Activated CD4-positive, CD25-positive, alpha-beta regulatory T cell treated with anti-CD3 and anti-CD28 coated beads, Interleukin-2, amount 50 U/mL, for 16 hours (primary cell): ENCODE data around the gene L3MBTL1.

Experiments
- DNase-seq: peaks from one replicate; pipeline ENCODE4 v3.0.0-alpha.2; 2020; ENCODE audit warnings: low read depth, low spot score

L3MBTL1 gene

GRCh38 chr20:43535370-43536004 lies 28.0 kb downstream of the L3MBTL1 start:
- DNase-seq = no peak

GRCh38 chr20:43536041-43536816 lies 28.7 kb downstream of the L3MBTL1 start:
- DNase-seq = no peak

GRCh38 chr20:43536817-43537440 lies 29.4 kb downstream of the L3MBTL1 start:
- no peak for DNase-seq

- no peak for DNase-seq
Measured at GRCh38 chr20:43537921-43538877, 30.7 kb downstream of the L3MBTL1 start.

- DNase-seq = no peak
Measured at GRCh38 chr20:43538878-43539700, 31.6 kb downstream of the L3MBTL1 start.

- DNase-seq = no peak
Measured at GRCh38 chr20:43539975-43540672, 32.6 kb downstream of the L3MBTL1 start.

GRCh38 chr20:43540673-43541060 lies 33.2 kb downstream of the L3MBTL1 start:
- DNase-seq = no peak

- no peak for DNase-seq
Measured at GRCh38 chr20:43541214-43541613, 33.7 kb downstream of the L3MBTL1 start.

GRCh38 chr20:43542161-43542560 lies 34.7 kb downstream of the L3MBTL1 start:
- DNase-seq = no peak

GRCh38 chr20:43542674-43543073 lies 35.2 kb downstream of the L3MBTL1 start:
- DNase-seq = no peak

- DNase-seq = no peak
Measured at GRCh38 chr20:43543138-43543537, 35.6 kb downstream of the L3MBTL1 start.

- no peak for DNase-seq
Measured at GRCh38 chr20:43544501-43544900, 37.0 kb downstream of the L3MBTL1 start.

- no peak for DNase-seq
Measured at GRCh38 chr20:43545837-43546578, 38.5 kb downstream of the L3MBTL1 start.

GRCh38 chr20:43548273-43548880 lies 40.9 kb downstream of the L3MBTL1 start:
- no peak for DNase-seq

GRCh38 chr20:43549416-43550065 lies 42.0 kb downstream of the L3MBTL1 start:
- no peak for DNase-seq

GRCh38 chr20:43550456-43550855 lies 43.0 kb downstream of the L3MBTL1 start:
- DNase-seq = no peak

- DNase-seq = no peak
Measured at GRCh38 chr20:43554369-43554768, 46.9 kb downstream of the L3MBTL1 start.

GRCh38 chr20:43558412-43559146 lies 51.1 kb downstream of the L3MBTL1 start, which contains the start of gene SGK2:
SGK2 (plus strand) TSS chr20:43559027; CDS start chr20:43566496, 7,469 bp downstream.
- DNase-seq = no peak
